Endothelial cell of umbilical vein (primary cell): Measurements from ENCODE around the gene KRT33B. TPM values are rescaled to one million over a fixed set of nuclear protein-coding genes. Genes with fewer than 3 reads are reported as not detected.

ENCODE experiments used
- BruUV-seq: library from RNA; stranded (reverse); fragments of 400-500 nt; replicated peaks from 2 replicates; lab custom pipeline; 2021; lab: Mats Ljungman, UMichigan
- CTCF ChIA-PET: fragments of 300-600, 350-600 bp; sonication (Branson Sonifier 250); formaldehyde crosslinking; loops from one replicate; lab custom pipeline; 2021; ENCODE audit warnings: antibody characterized with exemption, inconsistent platforms; lab: Charles Lee
- POLR2A ChIA-PET: fragments of 300-600, 350-600 bp; sonication (Branson Sonifier 250); formaldehyde crosslinking; loops from one replicate; lab custom pipeline; 2021; ENCODE audit warnings: antibody characterized with exemption, inconsistent platforms; lab: Charles Lee
- DNase-seq: peaks from one replicate; pipeline ENCODE4 v3.0.0-alpha.2; 2011; ENCODE audit warnings: low read depth, low spot score
- FAIRE-seq: peaks from 2 replicates; lab custom pipeline; 2011; peaks lifted over from hg19 to GRCh38; lab: Jason Lieb, UNC
- H2AFZ ChIP-seq: 2 replicates; pipeline ENCODE4 v1.6.0; 2012; ENCODE audit warnings: low read depth, low read length, control low read depth, inconsistent platforms
- H3K27ac ChIP-seq: 2 replicates; pipeline ENCODE4 v1.5.1; 2011; ENCODE audit warnings: low read depth, mild to moderate bottlenecking, control low read depth, low read length, moderate library complexity; ENCODE audit not compliant: insufficient read depth
- H3K27me3 ChIP-seq, 2 experiments: 2 replicates each; pipeline versions ENCODE4 v1.6.0 to v1.6.1; 2011; ENCODE audit warnings: low read length in 2 of 2, mixed read lengths in 1 of 2; ENCODE audit not compliant: control insufficient read depth in 2 of 2, insufficient read depth in 2 of 2
- H3K36me3 ChIP-seq, 2 experiments: 2 replicates in 1 of 2; 3 replicates in 1 of 2; pipeline ENCODE4 v1.5.1; 2011; ENCODE audit warnings: low read length in 2 of 2, mild to moderate bottlenecking in 1 of 2, moderate library complexity in 1 of 2; ENCODE audit not compliant: control insufficient read depth in 2 of 2, insufficient read depth in 2 of 2; ENCODE audit errors: extremely low read depth in 1 of 2
- H3K4me1 ChIP-seq: 3 replicates; pipeline ENCODE4 v1.5.1; 2011; ENCODE audit warnings: mild to moderate bottlenecking, low read length; ENCODE audit not compliant: control insufficient read depth, insufficient read depth; ENCODE audit errors: extremely low read depth
- H3K4me2 ChIP-seq: 2 replicates; pipeline ENCODE4 v1.6.1; 2011; ENCODE audit warnings: low read length, control low read depth, mixed read lengths; ENCODE audit not compliant: insufficient read depth
- H3K4me3 ChIP-seq, 3 experiments: fragments of 200-600 bp in 1 of 3; sonication (generic), shearing (Covaris generic) in 1 of 3; replicated peaks in 1 of 3; 2 replicates each; pipeline ENCODE4 v1.5.1; 2011 to 2016; ENCODE audit warnings: control low read depth in 3 of 3, low read length in 3 of 3, mild to moderate bottlenecking in 2 of 3, inconsistent platforms in 1 of 3, low read depth in 1 of 3, moderate library complexity in 1 of 3; ENCODE audit not compliant: insufficient read depth in 1 of 3
- H3K79me2 ChIP-seq: 2 replicates; pipeline ENCODE4 v1.6.0; 2012; ENCODE audit warnings: low read length, inconsistent platforms; ENCODE audit not compliant: control insufficient read depth, insufficient read depth
- H3K9ac ChIP-seq: replicated peaks from 2 replicates; pipeline ENCODE3; 2011; ENCODE audit warnings: low read length, control low read depth; ENCODE audit not compliant: insufficient read depth; ENCODE audit errors: extremely low read depth
- H3K9me1 ChIP-seq: replicated peaks from 3 replicates; pipeline ENCODE4 v1.6.0; 2011; ENCODE audit warnings: mild to moderate bottlenecking, low read length; ENCODE audit not compliant: control insufficient read depth, insufficient read depth; ENCODE audit errors: extremely low read depth
- H3K9me3 ChIP-seq: replicated peaks from 2 replicates; pipeline ENCODE4 v1.5.1; 2012; ENCODE audit warnings: low read length, inconsistent platforms; ENCODE audit not compliant: control insufficient read depth, insufficient read depth
- H4K20me1 ChIP-seq: replicated peaks from 2 replicates; pipeline ENCODE3; 2011; ENCODE audit warnings: mild to moderate bottlenecking, low read length; ENCODE audit not compliant: control insufficient read depth, insufficient read depth; ENCODE audit errors: extremely low read depth
- CTCF ChIP-seq, 2 donors: IDR thresholded peaks; 1 replicate in 1 of 2; 2 replicates in 1 of 2; pipeline ENCODE4 v1.5.1; 2011; ENCODE audit warnings: low read length in 2 of 2, mild to moderate bottlenecking in 2 of 2, moderate library complexity in 2 of 2, control low read depth in 1 of 2, inconsistent platforms in 1 of 2, low read depth in 1 of 2; ENCODE audit not compliant: insufficient read depth in 1 of 2; ENCODE audit errors: extremely low read depth in 1 of 2
- EZH2 ChIP-seq: IDR thresholded peaks from 2 replicates; pipeline ENCODE4 v1.6.1; 2012; ENCODE audit warnings: borderline replicate concordance, low read depth, mild to moderate bottlenecking, moderate library complexity, low read length, inconsistent platforms; ENCODE audit not compliant: severe bottlenecking
- FOS ChIP-seq: IDR thresholded peaks from 2 replicates; pipeline ENCODE4 v1.6.1; 2011; ENCODE audit warnings: mild to moderate bottlenecking, low read length, moderate library complexity, borderline replicate concordance; ENCODE audit not compliant: insufficient read depth
- GATA2 ChIP-seq: IDR thresholded peaks from 2 replicates; pipeline ENCODE4 v1.7.0; 2011; ENCODE audit warnings: low read depth, mild to moderate bottlenecking, moderate library complexity, mixed read lengths, low read length; ENCODE audit not compliant: insufficient read length, insufficient read depth
- JUN ChIP-seq: IDR thresholded peaks from 2 replicates; pipeline ENCODE4 v1.6.1; 2011; ENCODE audit warnings: borderline replicate concordance, low read depth; ENCODE audit not compliant: insufficient read length, insufficient read depth
- MAX ChIP-seq: IDR thresholded peaks from 2 replicates; pipeline ENCODE4 v1.6.1; 2011; ENCODE audit not compliant: insufficient read depth, insufficient read length
- MYC ChIP-seq: IDR thresholded peaks from one replicate; pipeline ENCODE4 v1.6.1; 2011; ENCODE audit warnings: mild to moderate bottlenecking, low read depth, low read length
- POLR2A ChIP-seq: IDR thresholded peaks from 2 replicates; pipeline ENCODE4 v1.6.1; 2012; ENCODE audit warnings: low read depth, mild to moderate bottlenecking, control low read depth, low read length
- POLR2AphosphoS5 ChIP-seq: IDR thresholded peaks from 2 replicates; pipeline ENCODE4 v1.6.1; 2012; ENCODE audit warnings: low read depth, mild to moderate bottlenecking, control low read depth, low read length, moderate library complexity; ENCODE audit not compliant: insufficient read depth
- dilution Hi-C: fragments of 300-500 bp; cut with MboI; formaldehyde crosslinking; loops from one replicate; pipeline ENCODE4 v1.15.0; 2019; ENCODE audit warnings: low sequenced_read_pairs; ENCODE audit not compliant: extremely low pct_ligation_motif_present
- intact Hi-C: fragments of 100-400 bp; cut with micrococcal nuclease; formaldehyde crosslinking; loops from one replicate; pipeline ENCODE4 v1.10.0; 2022
- polyA plus RNA-seq, 4 experiments: library from polyadenylated mRNA; depleted of rRNA in 3 of 4; stranded (reverse) in 3 of 4; unstranded in 1 of 4; fragments of >200 nt; gene quantifications; 2 replicates each; pipeline versions ENCODE4 v1.2.1 to v1.2.3, GENCODE V29; 2011 to 2012; ENCODE audit warnings: missing spikeins in 1 of 4
- total RNA-seq: library from RNA; stranded (reverse); gene quantifications from 2 replicates; pipeline ENCODE4 v1.2.3, GENCODE V29; 2021

KRT33B gene
- total and polyA plus RNA-seq, 2 donors (not counting 3 experiments of a cell fraction or from before 2014, with no cell fraction given), result not detected

GRCh38 chr17:41326173-41327145 lies 43.2 kb downstream of the KRT33B start:
- TF ChIP-seq EZH2, result no peak
- TF ChIP-seq MAX, result no peak
- TF ChIP-seq POLR2AphosphoS5, result no peak
- TF ChIP-seq FOS, result no peak
- no peak for TF ChIP-seq POLR2A
- no peak for TF ChIP-seq CTCF (IDR thresholded peaks at IDR 0.05; ENCODE audit: extremely low read depth in 1 of 2, insufficient read depth in 1 of 2, low read depth in 1 of 2, low read length in 2 of 2)
- TF ChIP-seq JUN, result no peak
- no peak for TF ChIP-seq MYC
- no peak for TF ChIP-seq GATA2
- no TSS peak for BruUV-seq
- Histone ChIP-seq H3K4me3 (no peak overlapping the region), H3K36me3 (no peaks in the 10 kb centered on the region), H3K9ac (no peak overlapping the region), H3K27me3 (no peaks in the 10 kb centered on the region), H4K20me1 (no peaks in the 10 kb centered on the region), H3K9me1 (no peaks in the 10 kb centered on the region), H3K79me2 (no peaks in the 10 kb centered on the region), H3K4me1 (no peaks in the 10 kb centered on the region), H3K4me2 (no peak overlapping the region), H3K9me3 (no peaks in the 10 kb centered on the region), H3K27ac (no peak overlapping the region), H2AFZ (no peak overlapping the region)
- ChIA-PET POLR2A (no interaction called here), CTCF (interaction anchor here (1.0 kb wide), 1 partner anchor 470 kb away, joined by 3 read pairs; no protein-coding TSS in a partner anchor)
- DNase-seq (no peak), FAIRE-seq (no peak)
- intact Hi-C loops (loop anchor here (10.0 kb wide), 1 partner anchor 338 kb away; no protein-coding TSS in a partner anchor), dilution Hi-C loops (no loop called here)
